B cell (primary cell): ENCODE results near the gene PLD3. TPM values are rescaled to one million over a fixed set of nuclear protein-coding genes. Genes with fewer than 3 reads are reported as not detected.

Experiments used
- ATAC-seq: fragments of 200-7000 bp; cut with Tn5 transposase; one replicate; pipeline ENCODE4 v1.10.0; 2021; ENCODE audit warnings: low read depth, mild to moderate bottlenecking, moderate number of reproducible peaks, moderate library complexity
- CTCF ChIA-PET: fragments of 350-600 bp; sonication (Branson Sonifier 250); formaldehyde crosslinking; loops from one replicate; lab custom pipeline; 2021; ENCODE audit warnings: antibody characterized with exemption, inconsistent platforms; lab: Charles Lee
- POLR2A ChIA-PET: fragments of 350-600 bp; sonication (Branson Sonifier 250); formaldehyde crosslinking; loops from one replicate; lab custom pipeline; 2021; ENCODE audit warnings: antibody characterized with exemption; lab: Charles Lee
- DNase-seq: peaks from one replicate; pipeline ENCODE4 v3.0.0; 2013
- H2AFZ ChIP-seq: 2 replicates; pipeline ENCODE4 v1.6.1; 2012; ENCODE audit warnings: mild to moderate bottlenecking, low read depth, low read length; ENCODE audit not compliant: insufficient read depth, poor library complexity, severe bottlenecking
- H3K27ac ChIP-seq, 2 donors: 1 replicate in 1 of 2; 2 replicates in 1 of 2; pipeline ENCODE4 v1.5.1; 2012 to 2013; ENCODE audit warnings: low read length in 2 of 2, mild to moderate bottlenecking in 2 of 2, moderate library complexity in 1 of 2
- H3K27me3 ChIP-seq, 4 experiments: fragments of 200-600 bp in 1 of 4; sonication (generic) in 1 of 4; replicated peaks in 1 of 4; 1 replicate in 2 of 4; 2 replicates in 2 of 4; pipeline versions ENCODE4 v1.6.1 to v1.7.0; 2013 to 2016; ENCODE audit warnings: low read length in 3 of 4, mild to moderate bottlenecking in 2 of 4, mixed read lengths in 1 of 4, moderate library complexity in 1 of 4; ENCODE audit not compliant: insufficient read depth in 4 of 4, control insufficient read depth in 3 of 4; ENCODE audit errors: control extremely low read depth in 1 of 4
- H3K36me3 ChIP-seq, 2 experiments: replicated peaks in 1 of 2; 1 replicate in 1 of 2; 2 replicates in 1 of 2; pipeline versions ENCODE4 v1.6.1 to v1.7.1; 2013; ENCODE audit warnings: low read length in 1 of 2; ENCODE audit not compliant: insufficient read depth in 2 of 2, control insufficient read depth in 1 of 2; ENCODE audit errors: control extremely low read depth in 1 of 2, extremely low read depth in 1 of 2
- H3K4me1 ChIP-seq, 2 donors: fragments of 200-600 bp in 1 of 2; sonication (generic) in 1 of 2; 1 replicate in 1 of 2; 2 replicates in 1 of 2; pipeline versions ENCODE4 v1.5.1 to v1.6.1; 2013 to 2017; ENCODE audit warnings: low read length in 2 of 2; ENCODE audit not compliant: control insufficient read depth in 2 of 2, insufficient read depth in 2 of 2
- H3K4me2 ChIP-seq: replicated peaks from 2 replicates; pipeline ENCODE3; 2012; ENCODE audit warnings: mild to moderate bottlenecking, low read depth, low read length; ENCODE audit not compliant: poor library complexity, severe bottlenecking
- H3K4me3 ChIP-seq, 5 experiments: fragments of 200-600 bp in 1 of 5; sonication (generic) in 1 of 5; 1 replicate in 3 of 5; 2 replicates in 2 of 5; pipeline versions ENCODE4 v1.5.1 to v1.7.0; 2011 to 2016; ENCODE audit warnings: low read length in 4 of 5, mild to moderate bottlenecking in 4 of 5, low read depth in 2 of 5, control low read depth in 1 of 5, moderate library complexity in 1 of 5; ENCODE audit not compliant: insufficient read depth in 1 of 5; ENCODE audit errors: control extremely low read depth in 1 of 5, extremely low read depth in 1 of 5
- H3K79me2 ChIP-seq: fragments of 200-600 bp; sonication (generic); one replicate; pipeline ENCODE4 v1.6.0; 2016; ENCODE audit warnings: low read length; ENCODE audit not compliant: control insufficient read depth, insufficient read depth
- H3K9ac ChIP-seq: fragments of 200-600 bp; sonication (generic); 2 replicates; pipeline ENCODE4 v1.6.1; 2017; ENCODE audit warnings: mild to moderate bottlenecking, low read length, moderate library complexity
- H3K9me3 ChIP-seq, 3 donors: one replicate each; pipeline versions ENCODE4 v1.6.1 to v1.7.1; 2013; ENCODE audit warnings: low read length in 2 of 3; ENCODE audit not compliant: control insufficient read depth in 2 of 3, insufficient read depth in 1 of 3; ENCODE audit errors: control extremely low read depth in 1 of 3
- H4K20me1 ChIP-seq: 2 replicates; pipeline ENCODE4 v1.6.0; 2012; ENCODE audit warnings: mild to moderate bottlenecking, low read length; ENCODE audit not compliant: insufficient read depth, control insufficient read depth, poor library complexity, severe bottlenecking
- H3K27ac Mint-ChIP-seq: one replicate; pipeline ENCODE4 v1.8.0; 2021; ENCODE audit warnings: mixed read lengths
- H3K27me3 Mint-ChIP-seq: one replicate; pipeline ENCODE4 v1.8.0; 2021; ENCODE audit warnings: mixed read lengths
- H3K4me1 Mint-ChIP-seq: one replicate; pipeline ENCODE4 v1.8.0; 2021; ENCODE audit warnings: mixed read lengths
- H3K4me3 Mint-ChIP-seq: one replicate; pipeline ENCODE4 v1.8.0; 2021; ENCODE audit warnings: mixed read lengths
- H3K9me3 Mint-ChIP-seq: one replicate; pipeline ENCODE4 v1.8.0; 2022; ENCODE audit warnings: mixed read lengths; ENCODE audit not compliant: insufficient read depth
- EZH2 ChIP-seq: IDR thresholded peaks from 2 replicates; pipeline ENCODE4 v1.6.1; 2012; ENCODE audit warnings: borderline replicate concordance, low read depth, mild to moderate bottlenecking, moderate library complexity, low read length; ENCODE audit not compliant: insufficient read depth, poor library complexity, severe bottlenecking
- WGBS: methylation state at CpG from one replicate; pipeline ENCODE4 v1.1.5; 2013; ENCODE audit warnings: missing lambda C conversion rate; ENCODE audit not compliant: insufficient coverage; 5-methylcytosine and 5-hydroxymethylcytosine counted together
- intact Hi-C: fragments of 100-400 bp; cut with micrococcal nuclease; formaldehyde crosslinking; loops from one replicate; pipeline ENCODE4 v1.10.0; 2022
- polyA plus RNA-seq: library from polyadenylated mRNA; depleted of rRNA; stranded (reverse); fragments of >200 nt; gene quantifications from 2 replicates; pipeline ENCODE4 v1.2.3, GENCODE V29; 2012
- total RNA-seq, 2 donors: library from RNA; stranded (reverse); fragments of 120-200 nt in 1 of 2; gene quantifications; 1 replicate in 1 of 2; 2 replicates in 1 of 2; pipeline versions ENCODE4 v1.2.3 to v1.2.4, GENCODE V29; 2013 to 2022
- TF ChIP-seq, protein P1 (sequence below): fragments of 200-600 bp; IDR thresholded peaks from one replicate; pipeline ENCODE4 v1.8.0; 2022; ENCODE audit warnings: antibody characterized with exemption, mild to moderate bottlenecking

Gene PLD3
- total and polyA plus RNA-seq, 2 donors (not counting 1 experiment from before 2014, with no cell fraction given): 61.7 to 153 TPM

DNA sequence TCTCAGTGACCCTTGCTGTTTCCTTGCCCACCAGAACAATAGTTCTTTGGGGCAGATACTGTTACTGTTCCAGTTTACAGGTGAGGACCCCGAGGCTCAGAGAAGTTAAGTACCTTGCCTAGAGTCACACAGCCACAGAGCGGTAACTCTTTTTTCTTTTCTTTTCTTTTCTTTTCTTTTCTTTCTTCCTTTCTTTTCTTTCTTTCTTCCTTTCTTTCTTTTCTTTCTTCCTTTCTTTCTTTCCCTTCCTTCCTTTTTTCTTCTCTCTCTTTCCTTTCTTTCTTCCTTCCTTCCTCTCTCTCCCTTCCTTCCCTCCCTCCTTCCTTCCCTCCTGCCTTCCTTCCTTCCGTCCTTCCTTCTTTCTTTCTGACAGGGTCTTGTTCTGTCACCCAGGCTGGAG lies 69.5 kb downstream of the PLD3 start:
- ChIA-PET CTCF (interaction anchor here (1.4 to 5.6 kb wide), 2 partner anchors 12 to 27 kb away, joined by 5 to 87 read pairs; partner anchors contain the start of gene SERTAD3), POLR2A (no interaction called here)
- no peak overlapping the region for H3K27ac ChIP-seq
- no peaks in the 10 kb centered on the region for H3K9me3 Mint-ChIP-seq
- intact Hi-C loops: no loop called here
- no peak overlapping the region for H3K4me2 ChIP-seq
- H3K36me3 ChIP-seq: peaks cover 0 to 7% of the 10 kb centered on the region in 2 experiments
- no peak overlapping the region for H3K4me3 ChIP-seq
- no peak overlapping the region for H3K27ac Mint-ChIP-seq
- no peak overlapping the region for H3K9ac ChIP-seq
- no peaks in the 10 kb centered on the region for H3K27me3 ChIP-seq
- peaks cover 16% of the 10 kb centered on the region for H3K4me1 Mint-ChIP-seq
- no peak overlapping the region for H3K4me3 Mint-ChIP-seq
- DNase-seq: no peak
- TF ChIP-seq, protein P1, sequence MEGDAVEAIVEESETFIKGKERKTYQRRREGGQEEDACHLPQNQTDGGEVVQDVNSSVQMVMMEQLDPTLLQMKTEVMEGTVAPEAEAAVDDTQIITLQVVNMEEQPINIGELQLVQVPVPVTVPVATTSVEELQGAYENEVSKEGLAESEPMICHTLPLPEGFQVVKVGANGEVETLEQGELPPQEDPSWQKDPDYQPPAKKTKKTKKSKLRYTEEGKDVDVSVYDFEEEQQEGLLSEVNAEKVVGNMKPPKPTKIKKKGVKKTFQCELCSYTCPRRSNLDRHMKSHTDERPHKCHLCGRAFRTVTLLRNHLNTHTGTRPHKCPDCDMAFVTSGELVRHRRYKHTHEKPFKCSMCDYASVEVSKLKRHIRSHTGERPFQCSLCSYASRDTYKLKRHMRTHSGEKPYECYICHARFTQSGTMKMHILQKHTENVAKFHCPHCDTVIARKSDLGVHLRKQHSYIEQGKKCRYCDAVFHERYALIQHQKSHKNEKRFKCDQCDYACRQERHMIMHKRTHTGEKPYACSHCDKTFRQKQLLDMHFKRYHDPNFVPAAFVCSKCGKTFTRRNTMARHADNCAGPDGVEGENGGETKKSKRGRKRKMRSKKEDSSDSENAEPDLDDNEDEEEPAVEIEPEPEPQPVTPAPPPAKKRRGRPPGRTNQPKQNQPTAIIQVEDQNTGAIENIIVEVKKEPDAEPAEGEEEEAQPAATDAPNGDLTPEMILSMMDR: no peak
- no peak for TF ChIP-seq EZH2
- H3K27me3 Mint-ChIP-seq: no peaks in the 10 kb centered on the region
- no peaks in the 10 kb centered on the region for H3K9me3 ChIP-seq
- no peak overlapping the region for H2AFZ ChIP-seq
- no peaks in the 10 kb centered on the region for H4K20me1 ChIP-seq
- ATAC-seq: no peak
- peaks cover 7% of the 10 kb centered on the region for H3K79me2 ChIP-seq
- peaks cover 9 to 15% of the 10 kb centered on the region in 2 donors for H3K4me1 ChIP-seq
- 81% methylated on average over 3 of the region's 3 CpGs for WGBS

DNA sequence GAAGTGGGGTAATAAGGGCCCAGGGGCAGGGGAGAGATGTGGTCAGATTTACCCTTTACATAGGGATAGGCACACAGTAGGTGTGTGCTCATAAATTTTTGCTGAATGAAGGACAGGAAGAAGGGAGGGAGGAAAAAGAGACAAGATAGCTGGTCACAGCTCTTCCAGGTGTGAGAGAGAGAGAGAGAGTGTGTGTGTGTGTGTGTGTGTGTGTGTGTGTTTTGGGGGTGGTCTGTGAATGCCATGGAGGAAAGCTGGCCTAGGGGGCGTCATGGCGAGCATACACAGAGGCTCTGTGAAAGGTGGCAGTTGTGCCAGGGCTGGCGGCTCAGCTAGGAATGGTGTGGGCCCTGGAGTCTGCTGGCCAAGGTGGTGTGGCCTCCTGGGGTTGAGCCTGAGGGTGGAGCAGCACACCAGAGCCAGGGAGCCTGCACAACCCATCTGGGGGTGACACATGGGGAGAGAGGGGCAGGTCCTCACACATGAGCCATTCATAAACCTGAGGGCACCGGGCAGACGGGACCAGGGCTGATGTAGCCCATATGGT lies 70.6 kb downstream of the PLD3 start:
- Histone ChIP-seq H4K20me1 (no peaks in the 10 kb centered on the region), H2AFZ (no peak overlapping the region), H3K4me2 (no peak overlapping the region), H3K27ac (no peak overlapping the region), H3K4me1 (peaks cover 9 to 20% of the 10 kb centered on the region in 2 donors), H3K36me3 (peaks cover 0 to 9% of the 10 kb centered on the region in 2 experiments), H3K4me3 (no peak overlapping the region), H3K9ac (no peak overlapping the region), H3K27me3 (no peaks in the 10 kb centered on the region), H3K9me3 (no peaks in the 10 kb centered on the region), H3K79me2 (peaks cover 16% of the 10 kb centered on the region)
- H3K4me1 Mint-ChIP-seq: peaks cover 17% of the 10 kb centered on the region
- TF ChIP-seq EZH2: no peak
- TF ChIP-seq, protein P1: no peak
- WGBS: 81% methylated on average over 5 of the region's 5 CpGs
- no peaks in the 10 kb centered on the region for H3K27me3 Mint-ChIP-seq
- no peaks in the 10 kb centered on the region for H3K9me3 Mint-ChIP-seq
- ChIA-PET CTCF (interaction anchor here (0.7 to 9.5 kb wide), 6 partner anchors 13 to 74 kb away, joined by 3 to 87 read pairs (median 16); partner anchors contain the start of genes BLVRB, SERTAD3 and SPTBN4), POLR2A (no interaction called here)
- H3K27ac Mint-ChIP-seq: no peak overlapping the region
- ATAC-seq (no peak), DNase-seq (no peak)
- intact Hi-C loops: no loop called here
- H3K4me3 Mint-ChIP-seq: peak overlapping the region; percentile 19
